GDM1 (cell line): ENCODE data around the gene PAX8.

Source experiments
- DNase-seq: peaks from one replicate; lab custom pipeline; 2025; lab: John Stamatoyannopoulos, UW

The PAX8 gene

DNA sequence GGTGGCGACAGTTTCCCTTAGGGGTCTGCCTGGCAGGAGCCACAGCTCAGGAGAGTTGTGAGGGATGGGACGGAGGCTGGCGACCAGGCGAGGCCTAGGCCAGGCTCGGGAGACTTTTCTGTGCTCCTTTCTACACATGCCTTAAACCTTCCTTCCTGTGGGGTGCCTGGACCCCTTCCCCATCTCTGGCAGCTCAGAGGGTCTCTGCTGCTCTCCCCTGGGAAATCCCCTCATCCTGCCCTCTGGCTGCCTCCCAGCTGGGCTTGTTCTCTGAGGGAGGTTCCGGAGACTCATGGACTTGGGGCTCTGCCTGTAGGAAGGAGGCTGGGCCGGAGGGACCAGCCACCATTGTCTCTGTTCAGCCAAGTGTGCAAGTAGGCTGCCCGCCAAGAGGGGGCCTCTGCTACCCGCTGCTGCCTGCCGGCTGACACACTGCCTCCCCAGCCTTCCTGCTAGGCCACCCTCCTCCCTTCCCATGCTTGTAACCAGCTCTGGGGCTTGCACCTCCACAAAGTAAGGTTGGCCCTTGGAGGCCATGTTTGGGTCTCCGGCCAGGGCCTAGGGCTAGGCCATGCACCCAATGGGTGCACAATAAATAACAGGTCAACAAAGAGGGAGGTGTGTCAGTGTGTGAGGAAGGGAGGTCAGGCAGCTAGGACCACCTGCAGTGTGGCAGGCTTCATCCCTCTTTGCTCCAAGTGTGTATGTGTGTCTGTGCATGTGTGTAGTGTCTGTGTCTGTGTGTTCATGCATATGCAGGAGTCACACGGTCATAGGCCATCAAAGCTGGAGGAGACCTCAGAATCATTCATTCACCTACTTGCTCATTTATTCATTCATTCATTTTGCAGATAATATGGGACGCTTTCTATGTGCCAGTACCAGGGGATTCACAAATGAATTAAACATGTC, 76.2 kb downstream of the PAX8 start:
- no peak for DNase-seq

- no peak for DNase-seq
These were observed 77.0 kb downstream of the PAX8 start for GRCh38 chr2:113201496-113202304.

DNA sequence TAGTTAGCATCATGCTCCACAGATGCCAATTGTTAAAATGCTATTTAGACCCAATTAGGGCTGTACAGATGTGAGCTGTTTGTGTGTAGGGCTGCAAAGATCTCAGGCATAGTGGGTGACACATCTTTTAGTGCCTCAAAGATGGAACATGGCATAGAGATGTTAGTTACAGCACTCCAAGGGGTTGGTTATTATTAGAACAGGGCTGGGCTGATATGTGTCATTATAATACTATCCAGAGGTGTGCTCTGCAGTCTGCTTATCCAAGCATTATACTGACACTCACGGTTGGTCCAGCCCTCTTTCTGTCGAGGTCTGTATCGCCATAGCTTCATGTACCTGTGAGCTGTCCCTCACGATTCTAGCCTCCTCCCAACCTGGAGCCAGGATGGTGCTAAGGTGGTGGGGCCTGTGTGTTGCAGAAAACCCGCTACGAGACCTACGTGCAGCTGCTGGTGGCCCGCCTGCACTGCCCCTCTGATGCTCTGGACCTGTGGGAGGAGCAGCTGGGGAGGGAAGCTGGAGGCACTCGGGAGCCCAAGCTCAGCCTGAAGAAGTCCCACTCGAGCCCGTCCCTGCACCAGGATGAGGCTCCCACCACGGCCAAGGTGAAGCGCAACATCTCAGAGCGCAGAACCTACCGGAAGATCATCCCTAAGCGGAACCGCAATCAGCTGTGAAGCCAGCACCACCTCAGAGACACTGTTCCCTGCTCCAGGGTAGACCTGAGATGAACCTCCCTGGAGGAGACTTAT, 77.8 kb downstream of the PAX8 start:
- no peak for DNase-seq

- no peak for DNase-seq
These were observed 78.5 kb downstream of the PAX8 start for GRCh38 chr2:113200236-113200635.

DNA sequence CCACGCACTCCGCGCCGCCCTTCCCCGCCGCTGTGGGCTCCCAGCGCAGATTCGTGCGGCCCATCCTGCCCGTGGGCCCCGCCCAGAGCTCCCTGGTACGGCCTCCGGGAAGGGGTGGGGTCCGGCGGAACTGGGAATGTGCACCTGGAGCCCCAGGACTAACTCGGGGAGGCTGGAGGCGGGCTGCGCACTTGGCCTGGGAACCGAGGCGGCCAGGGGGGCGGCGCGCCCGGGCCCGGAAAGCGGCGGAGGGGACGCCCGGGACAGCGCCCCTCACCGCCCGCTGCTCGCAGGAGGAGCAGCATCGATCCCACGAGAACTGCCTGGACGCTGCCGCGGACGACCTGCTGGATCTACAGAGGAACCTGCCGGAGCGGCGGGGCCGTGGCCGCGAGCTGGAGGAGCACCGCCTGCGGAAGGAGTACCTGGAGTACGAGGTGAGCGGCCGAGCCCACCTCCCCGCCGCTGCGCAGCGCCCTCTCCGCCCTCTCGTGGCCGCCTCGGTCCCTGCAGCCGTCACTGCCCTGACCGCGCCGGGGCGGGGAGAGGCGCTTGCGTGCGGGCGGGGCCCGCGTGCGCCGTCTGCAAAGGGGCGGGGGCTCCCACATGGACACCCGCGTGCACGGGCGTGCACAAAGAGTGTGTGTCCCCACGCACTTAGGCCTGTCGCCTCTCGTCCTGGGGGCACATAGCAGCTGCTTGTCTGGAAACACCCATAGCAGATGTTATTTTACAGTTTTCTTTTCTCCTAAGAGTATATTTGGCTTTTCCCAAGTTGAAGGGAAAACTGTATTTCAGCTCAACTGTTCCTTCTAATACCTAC, 79.7 kb downstream of the PAX8 start:
- DNase-seq = no peak

- DNase-seq = no peak
These were observed 80.5 kb downstream of the PAX8 start for GRCh38 chr2:113198048-113198789.

DNA sequence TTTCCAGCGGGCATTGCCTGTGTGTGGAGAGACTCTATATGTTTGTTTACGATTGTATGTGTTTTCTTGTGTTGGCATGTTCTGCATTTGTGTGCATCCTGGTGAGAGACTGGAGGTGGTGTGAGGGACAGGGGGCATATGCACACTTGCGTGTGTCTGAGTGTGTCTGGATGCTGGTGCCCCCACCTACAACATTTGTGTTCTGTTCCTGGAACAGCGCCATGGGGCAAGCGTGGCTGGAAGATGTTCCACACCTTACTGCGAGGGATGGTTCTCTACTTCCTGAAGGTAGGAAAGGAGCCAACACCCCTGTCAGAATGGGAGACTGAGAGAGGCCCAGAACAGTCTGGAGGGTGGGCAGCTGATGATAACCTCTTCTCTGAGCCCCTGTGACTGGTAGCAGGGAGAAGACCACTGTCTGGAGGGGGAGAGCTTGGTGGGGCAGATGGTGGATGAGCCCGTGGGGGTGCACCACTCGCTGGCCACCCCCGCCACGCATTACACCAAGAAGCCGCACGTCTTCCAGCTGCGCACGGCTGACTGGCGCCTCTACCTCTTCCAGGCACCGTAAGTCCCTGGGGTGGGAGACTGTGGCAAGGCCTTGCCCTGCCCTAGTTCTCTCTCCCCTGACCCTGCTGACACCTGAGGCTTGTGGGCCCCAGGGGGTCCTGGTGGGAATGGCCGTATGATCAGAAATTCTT, 81.2 kb downstream of the PAX8 start:
- no peak for DNase-seq

DNA sequence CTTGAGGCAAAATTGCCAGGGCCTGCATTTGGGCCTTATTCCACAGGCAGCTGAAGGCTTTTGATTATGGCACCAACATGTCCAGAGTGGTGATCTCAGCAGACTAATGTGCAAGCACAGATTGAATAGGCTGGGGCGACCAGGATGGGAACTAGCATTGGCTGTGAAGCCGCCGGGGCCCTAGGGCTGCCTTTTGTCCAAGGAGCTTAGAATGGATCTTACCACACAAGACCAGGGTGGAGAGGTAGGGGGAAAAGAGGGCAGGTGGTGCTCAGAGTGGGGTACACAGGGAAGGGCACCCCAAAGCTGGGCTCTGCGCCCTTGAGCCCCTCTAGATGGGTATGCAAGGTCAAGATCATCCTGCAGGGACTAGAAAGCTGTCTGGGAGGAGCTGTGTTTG, 81.9 kb downstream of the PAX8 start:
- no peak for DNase-seq

GRCh38 chr2:113195923-113196501, 82.7 kb downstream of the PAX8 start:
- DNase-seq = no peak

DNA sequence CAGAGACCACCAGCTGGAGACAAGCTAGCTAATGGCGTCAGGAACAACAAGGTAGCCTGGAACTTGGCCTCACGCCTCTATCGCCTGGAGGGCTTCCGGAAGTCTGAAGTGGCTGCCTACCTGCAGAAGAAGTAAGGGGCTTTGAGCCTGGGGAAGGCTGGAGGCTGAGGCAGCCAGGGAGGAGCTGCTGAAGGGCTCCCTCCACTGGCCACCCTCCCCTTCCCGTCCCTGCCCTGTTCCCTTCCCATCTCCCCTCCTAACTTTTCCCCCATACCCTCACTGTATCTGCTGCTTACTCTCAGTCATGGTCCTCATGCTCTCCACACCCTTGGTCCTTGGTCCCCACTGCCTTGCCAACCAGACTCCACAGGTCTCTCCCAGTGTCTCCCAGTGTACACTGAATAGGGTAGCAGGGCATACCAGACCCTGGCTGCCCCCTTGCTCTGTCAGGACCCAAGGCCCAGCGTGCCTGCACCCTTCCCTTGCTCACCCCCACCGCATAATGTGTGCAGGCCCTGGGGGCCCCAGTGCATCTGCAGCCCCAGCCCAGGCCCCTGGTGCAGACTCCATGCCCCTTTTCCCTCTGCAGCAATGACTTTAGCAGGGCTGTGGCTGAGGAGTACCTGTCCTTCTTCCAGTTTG, 86.1 kb downstream of the PAX8 start:
- no peak for DNase-seq

- DNase-seq = no peak
These were observed 87.8 kb downstream of the PAX8 start for GRCh38 chr2:113190871-113191270.

- DNase-seq = no peak
These were observed 91.0 kb downstream of the PAX8 start for GRCh38 chr2:113187771-113188170.

- DNase-seq = no peak
These were observed 92.3 kb downstream of the PAX8 start for GRCh38 chr2:113186433-113186796.

DNA sequence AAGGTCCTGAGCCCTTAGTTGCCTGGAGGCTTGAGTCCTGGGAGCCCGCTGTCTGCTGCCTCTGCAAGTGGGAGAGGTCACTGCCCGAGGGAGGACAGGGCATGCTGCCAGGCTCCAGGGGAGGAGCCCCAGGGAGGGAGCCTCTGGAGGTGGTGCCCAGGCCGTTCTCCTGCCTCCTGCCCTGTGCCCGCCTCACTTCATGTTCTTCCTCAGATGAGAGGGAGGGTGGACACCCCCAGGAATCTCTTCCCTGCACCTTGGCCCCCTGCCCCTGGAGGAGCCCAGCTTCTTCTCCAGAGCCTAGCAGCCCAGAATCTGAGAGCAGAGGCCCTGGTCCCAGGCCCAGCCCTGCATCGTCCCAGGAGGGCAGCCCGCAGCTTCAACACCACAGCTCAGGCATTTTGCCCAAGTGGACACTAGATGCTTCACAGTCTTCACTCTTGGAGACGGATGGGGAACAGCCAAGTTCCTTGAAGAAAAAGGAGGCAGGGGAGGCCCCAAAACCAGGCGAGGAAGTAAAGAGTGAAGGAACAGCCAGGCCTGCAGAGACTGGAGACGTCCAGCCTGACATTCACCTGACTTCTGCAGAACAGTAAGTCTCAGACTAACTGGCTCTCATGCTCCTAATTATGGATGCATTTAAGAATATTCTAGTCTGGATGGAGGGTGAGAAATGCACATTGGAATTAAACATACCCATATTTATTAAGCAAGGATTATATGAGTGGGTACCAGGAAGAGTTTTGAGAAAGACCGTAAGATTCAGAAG, 92.9 kb downstream of the PAX8 start:
- no peak for DNase-seq

- no peak for DNase-seq
These were observed 94.0 kb downstream of the PAX8 start for GRCh38 chr2:113184531-113185230.

DNA sequence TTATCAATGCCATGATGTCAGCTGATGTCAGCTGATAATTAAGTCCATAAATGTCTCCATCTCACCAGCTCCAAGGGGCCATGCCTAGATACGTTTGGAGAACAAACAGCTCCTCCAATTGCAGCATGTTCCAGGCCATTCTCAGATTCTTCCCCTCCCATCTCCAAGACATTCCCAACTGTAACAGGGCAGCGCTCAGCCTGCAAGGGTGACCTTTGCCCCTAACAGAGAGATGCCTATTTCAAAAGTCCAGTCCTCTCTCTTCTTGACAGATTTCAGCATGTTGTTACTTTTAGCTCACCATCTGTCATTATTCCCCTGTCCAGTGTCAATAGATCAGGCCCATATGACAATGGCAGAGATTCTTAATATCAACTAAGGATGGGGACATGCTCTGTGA, 95.0 kb downstream of the PAX8 start:
- DNase-seq = no peak

GRCh38 chr2:113183264-113183663, 95.5 kb downstream of the PAX8 start:
- no peak for DNase-seq
